ENCODE results near the gene WWOX. TPM values are rescaled to one million over a fixed set of nuclear protein-coding genes. Genes with fewer than 3 reads are reported as not detected.
A peak's percentile ranks its signal among the peaks of the same experiment; 100 is the strongest.

The WWOX gene
- total and polyA plus RNA-seq, 2 of the 13 experiments (the other 11 are each of a cell fraction or from before 2014, with no cell fraction given) = 9.1 to 37.4 TPM

DNA sequence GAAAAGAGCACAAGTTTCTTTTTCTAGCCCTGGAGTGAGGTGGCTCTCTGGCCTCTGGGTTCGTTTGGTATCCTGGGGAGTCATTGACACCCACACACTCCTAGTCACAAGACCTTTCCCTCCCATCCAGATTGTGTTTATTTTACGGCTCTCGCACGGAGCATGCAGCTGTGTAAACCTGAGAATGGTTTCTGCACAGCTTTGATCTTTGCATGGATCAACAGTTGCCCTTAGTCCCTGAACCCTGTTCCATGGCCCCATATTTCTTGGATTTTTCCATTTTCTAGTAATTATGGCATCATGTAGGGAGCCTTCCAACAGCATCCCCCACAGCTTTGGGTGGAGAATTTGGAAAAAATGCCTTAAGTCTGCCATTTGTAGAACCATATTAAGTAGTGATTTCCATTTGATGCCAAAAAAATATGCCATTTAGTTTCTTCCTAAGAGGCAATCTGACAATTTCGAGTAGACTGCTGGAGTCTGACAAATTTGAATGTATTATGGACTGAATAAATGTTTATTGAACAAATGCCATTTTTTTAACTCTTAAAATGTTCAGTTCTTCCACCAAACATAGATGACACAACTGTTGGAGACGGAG lies 197.7 kb downstream of the WWOX start (continued):
- TF ChIP-seq ZNF552 (CRISPR knock-in tag; IDR thresholded peaks at IDR 0.05; ENCODE audit: borderline replicate concordance) (no peak), AHR (CRISPR knock-in tag; IDR thresholded peaks at IDR 0.05) (peak; percentile 97), DPF2 (CRISPR knock-in tag; IDR thresholded peaks at IDR 0.05; ENCODE audit: borderline replicate concordance, low read depth) (peak; percentile 100), GFI1 (CRISPR knock-in tag; IDR thresholded peaks at IDR 0.05; ENCODE audit: borderline replicate concordance) (peak; percentile 97), MED13 (CRISPR knock-in tag; IDR thresholded peaks at IDR 0.05) (peak; percentile 98), ZZZ3 (CRISPR knock-in tag; IDR thresholded peaks at IDR 0.05; ENCODE audit: borderline replicate concordance) (no peak), SUZ12 (IDR thresholded peaks at IDR 0.05; ENCODE audit: low read depth, low read length) (no peak), MBNL3 (CRISPR knock-in tag; conservative IDR thresholded peaks at IDR 0.05) (peak; percentile 82; the same call in 1 of the 2 replicates), ZNF572 (CRISPR knock-in tag; IDR thresholded peaks at IDR 0.05) (no peak), ZNF83 (CRISPR knock-in tag; IDR thresholded peaks at IDR 0.05; ENCODE audit: borderline replicate concordance) (0 out of 2 replicates have a peak, but pooled peaks have one; percentile 57), ADNP (CRISPR knock-in tag; IDR thresholded peaks at IDR 0.05) (peak; percentile 85), ZKSCAN8 (CRISPR knock-in tag; IDR thresholded peaks at IDR 0.05; ENCODE audit: borderline replicate concordance) (peak; percentile 98), ZFP36L1 (CRISPR knock-in tag; IDR thresholded peaks at IDR 0.05) (peak; percentile 79; the same call in 1 of the 2 replicates), ZNF713 (CRISPR knock-in tag; IDR thresholded peaks at IDR 0.05) (no peak), ZNF75D (CRISPR knock-in tag; IDR thresholded peaks at IDR 0.05; ENCODE audit: borderline replicate concordance) (no peak), ZNF737 (CRISPR knock-in tag; IDR thresholded peaks at IDR 0.05; ENCODE audit: borderline replicate concordance) (no peak; the same call in 1 of the 2 replicates), TRIM24 (CRISPR knock-in tag; IDR thresholded peaks at IDR 0.05) (peak; percentile 96), NRL (CRISPR knock-in tag; IDR thresholded peaks at IDR 0.05; ENCODE audit: borderline replicate concordance) (no peak)
- TF ChIP-seq, protein P1, sequence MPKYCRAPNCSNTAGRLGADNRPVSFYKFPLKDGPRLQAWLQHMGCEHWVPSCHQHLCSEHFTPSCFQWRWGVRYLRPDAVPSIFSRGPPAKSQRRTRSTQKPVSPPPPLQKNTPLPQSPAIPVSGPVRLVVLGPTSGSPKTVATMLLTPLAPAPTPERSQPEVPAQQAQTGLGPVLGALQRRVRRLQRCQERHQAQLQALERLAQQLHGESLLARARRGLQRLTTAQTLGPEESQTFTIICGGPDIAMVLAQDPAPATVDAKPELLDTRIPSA (CRISPR knock-in tag; IDR thresholded peaks at IDR 0.05; ENCODE audit: borderline replicate concordance) = no peak
- TF ChIP-seq, protein P2, sequence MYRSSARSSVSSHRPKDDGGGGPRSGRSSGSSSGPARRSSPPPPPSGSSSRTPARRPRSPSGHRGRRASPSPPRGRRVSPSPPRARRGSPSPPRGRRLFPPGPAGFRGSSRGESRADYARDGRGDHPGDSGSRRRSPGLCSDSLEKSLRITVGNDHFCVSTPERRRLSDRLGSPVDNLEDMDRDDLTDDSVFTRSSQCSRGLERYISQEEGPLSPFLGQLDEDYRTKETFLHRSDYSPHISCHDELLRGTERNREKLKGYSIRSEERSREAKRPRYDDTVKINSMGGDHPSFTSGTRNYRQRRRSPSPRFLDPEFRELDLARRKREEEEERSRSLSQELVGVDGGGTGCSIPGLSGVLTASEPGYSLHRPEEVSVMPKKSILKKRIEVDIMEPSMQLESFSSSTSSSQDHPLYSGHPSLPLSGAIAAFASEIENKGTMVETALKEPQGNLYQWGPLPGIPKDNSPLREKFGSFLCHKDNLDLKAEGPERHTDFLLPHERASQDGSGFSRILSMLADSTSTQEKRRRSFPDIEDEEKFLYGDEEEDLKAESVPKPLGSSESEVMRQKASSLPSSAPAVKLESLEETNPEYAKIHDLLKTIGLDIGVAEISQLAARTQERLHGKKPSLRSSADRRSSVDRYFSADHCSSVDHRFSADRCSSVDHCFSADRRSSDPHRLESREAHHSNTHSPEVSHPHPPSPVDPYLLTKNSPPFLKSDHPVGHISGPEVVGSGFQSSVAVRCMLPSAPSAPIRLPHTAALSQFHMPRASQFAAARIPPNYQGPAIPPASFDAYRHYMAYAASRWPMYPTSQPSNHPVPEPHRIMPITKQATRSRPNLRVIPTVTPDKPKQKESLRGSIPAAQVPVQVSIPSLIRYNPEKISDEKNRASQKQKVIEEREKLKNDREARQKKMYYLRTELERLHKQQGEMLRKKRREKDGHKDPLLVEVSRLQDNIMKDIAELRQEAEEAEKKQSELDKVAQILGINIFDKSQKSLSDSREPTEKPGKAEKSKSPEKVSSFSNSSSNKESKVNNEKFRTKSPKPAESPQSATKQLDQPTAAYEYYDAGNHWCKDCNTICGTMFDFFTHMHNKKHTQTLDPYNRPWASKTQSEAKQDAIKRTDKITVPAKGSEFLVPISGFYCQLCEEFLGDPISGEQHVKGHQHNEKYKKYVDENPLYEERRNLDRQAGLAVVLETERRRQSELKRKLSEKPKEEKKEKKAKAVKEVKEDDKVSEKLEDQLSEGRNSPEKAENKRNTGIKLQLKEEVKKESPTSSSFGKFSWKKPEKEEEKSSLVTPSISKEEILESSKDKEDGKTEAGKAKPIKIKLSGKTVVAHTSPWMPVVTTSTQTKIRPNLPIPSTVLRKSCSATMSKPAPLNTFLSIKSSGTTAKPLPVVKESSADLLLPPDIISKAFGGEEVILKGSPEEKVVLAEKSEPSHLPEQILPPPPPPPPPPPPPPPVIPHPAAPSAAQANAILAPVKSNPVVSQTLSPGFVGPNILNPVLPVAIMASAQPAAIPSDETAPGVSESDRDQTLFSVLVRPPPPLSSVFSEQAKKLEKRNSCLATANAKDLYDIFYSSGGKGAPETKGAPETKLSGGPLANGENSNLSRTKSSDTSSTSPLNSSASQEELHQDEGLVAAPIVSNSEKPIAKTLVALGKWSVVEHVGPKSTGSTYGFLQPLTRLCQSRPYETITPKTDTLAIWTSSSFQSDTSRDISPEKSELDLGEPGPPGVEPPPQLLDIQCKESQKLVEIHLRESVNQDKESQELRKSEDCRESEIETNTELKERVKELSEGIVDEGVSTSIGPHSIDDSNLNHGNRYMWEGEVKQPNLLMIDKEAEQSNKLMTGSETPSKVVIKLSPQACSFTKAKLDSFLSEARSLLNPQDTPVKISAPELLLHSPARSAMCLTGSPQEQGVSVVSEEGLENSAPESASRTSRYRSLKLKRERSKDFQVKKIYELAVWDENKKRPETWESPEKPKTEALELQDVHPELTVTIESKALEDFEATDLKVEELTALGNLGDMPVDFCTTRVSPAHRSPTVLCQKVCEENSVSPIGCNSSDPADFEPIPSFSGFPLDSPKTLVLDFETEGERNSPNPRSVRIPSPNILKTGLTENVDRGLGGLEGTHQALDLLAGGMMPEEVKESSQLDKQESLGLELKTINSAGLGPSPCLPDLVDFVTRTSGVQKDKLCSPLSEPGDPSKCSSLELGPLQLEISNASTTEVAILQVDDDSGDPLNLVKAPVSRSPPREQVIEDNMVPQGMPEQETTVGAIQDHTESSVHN (CRISPR knock-in tag; IDR thresholded peaks at IDR 0.05) = no peak
